ACHN (cell line): ENCODE results near the gene EHD4.
A peak's percentile ranks its signal among the peaks of the same experiment; 100 is the strongest.

ENCODE experiments used
- DNase-seq: peaks from one replicate; pipeline ENCODE4 v3.0.0-alpha.2; 2015
- in situ Hi-C: cut with HindIII; loops from 2 replicates; pipeline ENCODE4 v1.10.0; 2017; ENCODE audit warnings: low sequenced_read_pairs, low pct_ligation_motif_present, low pct_unique_long_range_greater_than_20kb

The EHD4 gene

GRCh38 chr15:41930221-41930866 is 42.0 kb downstream of the EHD4 start:
- peak; percentile 89 for DNase-seq
- in situ Hi-C loops = no loop called here

DNA sequence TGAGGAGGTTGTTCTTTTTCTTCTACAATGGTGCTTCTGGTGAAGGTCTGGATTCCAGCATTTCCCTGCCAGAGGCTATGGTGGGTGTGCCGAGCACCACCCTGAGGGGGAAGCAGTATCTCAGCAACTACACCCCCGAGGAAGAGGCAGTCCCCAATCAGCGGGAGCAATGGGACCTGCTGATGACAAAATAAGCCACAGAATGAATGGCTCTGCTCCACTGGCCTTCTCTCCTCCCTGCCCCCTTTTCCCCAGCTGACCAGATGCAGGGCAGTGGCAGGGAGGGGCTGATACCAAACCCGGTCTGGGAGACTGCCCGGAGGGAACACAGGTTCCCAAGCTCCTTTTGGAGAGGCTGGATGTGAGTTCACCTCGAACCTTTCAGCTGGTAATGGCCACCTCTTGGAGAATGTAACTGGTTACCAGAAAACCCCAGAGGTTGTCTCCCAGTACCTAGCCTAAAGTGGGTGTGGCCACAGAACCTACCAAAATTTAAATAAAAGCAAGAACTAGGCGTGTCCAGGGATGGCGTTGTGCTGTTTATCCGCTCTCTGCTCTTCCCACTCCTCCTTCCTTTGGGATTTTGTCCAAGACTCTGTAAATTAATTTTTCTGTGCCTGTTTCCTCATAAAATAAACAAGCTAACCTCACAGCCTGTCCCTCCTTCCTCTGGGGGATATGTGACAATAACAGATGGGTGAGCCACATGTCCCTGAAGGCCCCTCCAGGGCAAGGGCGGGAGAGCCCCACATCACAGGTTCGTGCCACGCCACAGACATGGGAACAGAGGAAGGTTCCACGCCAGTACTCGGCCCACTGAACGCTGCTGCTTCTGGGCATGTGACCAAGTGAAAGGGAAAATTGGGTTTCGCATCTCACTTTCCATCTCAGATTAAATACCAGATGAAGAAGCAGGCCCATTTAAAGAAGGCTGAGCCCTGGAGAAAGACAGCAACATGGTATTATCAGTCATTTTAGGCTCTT is 43.4 kb downstream of the EHD4 start:
- in situ Hi-C loops = no loop called here
- no peak for DNase-seq

GRCh38 chr15:41928100-41928499 is 44.3 kb downstream of the EHD4 start:
- DNase-seq = no peak
- in situ Hi-C loops = no loop called here

- no peak for DNase-seq
- in situ Hi-C loops = no loop called here
Observed at GRCh38 chr15:41927536-41927935, 44.8 kb downstream of the EHD4 start.

DNA sequence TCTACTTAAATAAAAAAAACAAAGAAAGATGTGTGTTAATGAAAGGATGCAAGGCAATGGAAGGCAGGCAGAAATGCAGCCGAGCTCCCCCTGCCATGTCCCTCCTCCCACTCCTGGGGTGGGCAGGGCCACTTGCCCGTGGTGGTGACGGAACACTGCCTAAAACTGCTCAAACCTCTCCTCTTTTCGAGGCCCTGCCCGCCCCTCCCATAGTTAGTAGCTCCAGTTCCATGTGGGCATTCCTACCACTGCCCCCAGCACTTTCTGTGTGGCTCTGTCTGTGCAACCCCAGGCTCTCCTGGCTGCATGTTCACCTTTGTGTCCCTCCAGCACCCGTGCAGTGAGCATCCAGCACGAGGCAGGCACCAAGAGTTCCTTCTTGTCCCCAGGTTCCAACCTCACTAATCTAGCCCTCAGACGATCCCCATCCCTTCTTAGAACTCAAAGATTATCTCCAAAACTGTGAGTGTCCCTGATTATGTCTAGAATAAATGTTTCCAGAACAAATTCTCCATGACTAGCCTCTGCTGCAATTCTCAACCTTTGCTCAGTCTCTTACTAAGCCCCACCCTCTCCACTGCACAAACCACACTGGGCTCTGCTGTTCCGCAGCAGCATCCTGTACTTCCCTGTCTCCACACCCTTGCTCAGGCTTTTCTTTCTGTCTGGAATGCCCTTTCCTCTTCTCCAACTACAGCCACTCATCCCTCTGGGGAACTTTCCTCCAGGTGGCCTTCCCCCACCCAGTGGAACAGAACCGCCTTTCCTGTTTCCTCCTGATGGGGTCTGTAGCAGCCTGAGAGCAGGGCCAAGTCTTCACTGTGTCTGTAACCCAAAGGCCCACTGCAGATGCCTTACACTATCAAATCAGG is 45.9 kb downstream of the EHD4 start:
- in situ Hi-C loops = no loop called here
- no peak for DNase-seq

DNA sequence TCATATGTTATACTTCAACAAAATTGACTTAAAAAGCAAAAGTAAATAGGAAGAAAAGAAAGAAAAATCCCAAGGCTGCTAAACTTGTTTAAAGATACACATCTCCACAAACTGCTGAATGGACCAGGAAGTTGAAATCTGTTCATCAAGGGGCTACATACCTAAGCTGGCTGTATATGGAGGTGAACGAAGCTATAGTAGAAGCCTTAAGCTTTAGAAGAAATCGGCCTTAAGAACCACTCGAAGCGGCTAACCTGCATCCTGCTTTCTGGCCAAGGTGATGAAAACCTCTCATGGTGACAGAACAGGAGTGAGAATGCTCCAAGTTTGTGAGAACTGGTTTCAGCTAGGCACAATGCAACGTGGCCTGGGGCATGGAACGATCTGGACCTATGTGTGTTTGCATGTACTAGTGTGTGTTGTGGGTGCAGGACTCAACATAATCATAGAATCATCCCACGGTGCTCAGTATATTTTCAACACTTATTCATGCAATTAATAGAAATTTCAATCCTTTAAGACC is 47.2 kb downstream of the EHD4 start:
- in situ Hi-C loops = no loop called here
- DNase-seq = no peak

DNA sequence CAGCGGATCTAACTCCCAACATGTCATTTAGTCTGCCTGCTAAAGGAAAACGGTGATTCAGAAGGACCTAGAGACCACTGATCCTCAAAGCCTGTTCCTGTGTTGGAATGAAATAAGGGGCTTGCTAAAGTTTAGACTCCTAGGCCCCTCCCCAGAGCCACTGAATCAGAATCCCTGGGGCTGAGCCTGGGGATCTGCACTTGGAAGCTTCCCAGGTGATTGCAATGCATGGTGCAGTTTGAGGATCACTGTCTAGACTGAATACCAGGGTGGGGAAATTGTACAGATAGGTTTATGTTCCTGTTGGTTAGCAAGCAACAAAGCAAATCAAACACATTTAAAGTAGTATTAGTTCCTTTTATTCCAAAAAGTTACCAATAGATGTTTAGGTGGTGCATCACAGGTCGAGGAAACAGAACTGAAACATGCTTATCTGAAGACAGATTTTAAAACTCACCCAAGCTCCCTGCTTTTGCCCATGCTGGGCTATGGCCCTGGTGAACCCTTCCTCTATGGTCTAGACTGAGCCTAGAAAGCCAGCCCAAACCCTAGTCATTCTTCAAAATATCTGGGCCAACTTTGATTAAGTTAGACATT is 48.9 kb downstream of the EHD4 start:
- DNase-seq = no peak
- in situ Hi-C loops = no loop called here

- no peak for DNase-seq
- in situ Hi-C loops = no loop called here
Observed at GRCh38 chr15:41922353-41922752, 50.0 kb downstream of the EHD4 start.

- no peak for DNase-seq
- in situ Hi-C loops = no loop called here
Observed at GRCh38 chr15:41921639-41922038, 50.7 kb downstream of the EHD4 start.

- no peak for DNase-seq
- in situ Hi-C loops = no loop called here
Observed at GRCh38 chr15:41921167-41921566, 51.2 kb downstream of the EHD4 start.

DNA sequence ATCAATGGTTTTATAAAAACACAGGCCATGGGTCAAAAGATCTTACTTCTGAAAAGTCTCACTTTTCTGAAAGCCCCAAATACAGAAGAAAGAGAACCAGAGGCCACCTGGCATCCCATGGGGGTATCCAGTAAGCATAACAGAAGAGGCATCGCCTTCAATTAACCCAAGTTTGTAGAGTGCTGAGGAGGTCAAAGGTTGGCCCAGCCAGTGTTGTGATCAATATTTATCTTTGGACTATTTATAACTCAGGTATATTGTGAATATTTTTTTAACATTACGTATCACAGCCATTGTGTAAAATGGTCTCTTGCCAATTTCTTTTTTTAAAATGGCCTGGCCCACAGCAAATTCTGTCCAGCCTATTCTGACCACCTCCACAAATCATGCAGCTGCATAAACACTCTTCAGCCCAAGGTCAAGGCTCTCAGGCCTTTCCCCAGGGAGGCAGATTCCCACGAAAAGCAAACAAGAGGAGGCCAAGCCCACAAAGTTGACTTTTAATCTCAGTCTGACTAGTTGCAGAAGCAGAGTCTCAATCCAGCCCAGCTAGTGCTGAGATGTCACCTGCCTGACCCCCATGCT is 52.3 kb downstream of the EHD4 start:
- no peak for DNase-seq
- in situ Hi-C loops = no loop called here

GRCh38 chr15:41919201-41919820 is 53.0 kb downstream of the EHD4 start:
- in situ Hi-C loops = no loop called here
- DNase-seq = no peak

DNA sequence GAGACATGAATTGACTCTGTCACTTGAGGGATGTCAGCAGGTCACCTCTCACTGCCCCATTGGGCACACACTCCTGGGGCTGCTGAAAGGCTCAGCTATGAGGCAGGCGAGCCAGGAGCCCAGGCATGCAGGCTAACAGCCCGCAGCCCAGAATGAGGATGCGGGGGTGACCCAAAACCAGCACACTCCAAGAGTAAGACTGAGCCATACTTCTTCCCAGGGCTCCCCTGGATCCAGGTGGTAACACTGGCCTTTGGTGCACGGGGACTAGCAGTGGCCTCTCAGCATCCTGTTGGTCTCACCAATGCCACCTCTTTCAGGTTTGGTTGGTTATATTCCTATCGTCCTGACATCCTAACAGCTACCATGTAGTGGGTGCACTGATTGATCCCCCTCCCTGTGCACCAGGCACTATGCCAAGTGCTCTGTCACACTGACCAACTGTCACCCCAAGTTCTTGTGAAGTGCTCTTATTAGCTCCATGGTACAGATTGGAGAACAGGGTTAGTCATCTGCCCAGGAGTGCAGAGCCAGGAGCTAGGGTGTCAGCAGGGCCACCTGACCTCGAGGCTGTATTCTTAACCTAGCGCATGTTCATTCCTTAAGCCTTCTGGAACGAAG is 53.7 kb downstream of the EHD4 start:
- DNase-seq = no peak
- in situ Hi-C loops = no loop called here

- in situ Hi-C loops = no loop called here
- DNase-seq = peak; percentile 41
Observed at GRCh38 chr15:41917767-41918430, 54.5 kb downstream of the EHD4 start.

DNA sequence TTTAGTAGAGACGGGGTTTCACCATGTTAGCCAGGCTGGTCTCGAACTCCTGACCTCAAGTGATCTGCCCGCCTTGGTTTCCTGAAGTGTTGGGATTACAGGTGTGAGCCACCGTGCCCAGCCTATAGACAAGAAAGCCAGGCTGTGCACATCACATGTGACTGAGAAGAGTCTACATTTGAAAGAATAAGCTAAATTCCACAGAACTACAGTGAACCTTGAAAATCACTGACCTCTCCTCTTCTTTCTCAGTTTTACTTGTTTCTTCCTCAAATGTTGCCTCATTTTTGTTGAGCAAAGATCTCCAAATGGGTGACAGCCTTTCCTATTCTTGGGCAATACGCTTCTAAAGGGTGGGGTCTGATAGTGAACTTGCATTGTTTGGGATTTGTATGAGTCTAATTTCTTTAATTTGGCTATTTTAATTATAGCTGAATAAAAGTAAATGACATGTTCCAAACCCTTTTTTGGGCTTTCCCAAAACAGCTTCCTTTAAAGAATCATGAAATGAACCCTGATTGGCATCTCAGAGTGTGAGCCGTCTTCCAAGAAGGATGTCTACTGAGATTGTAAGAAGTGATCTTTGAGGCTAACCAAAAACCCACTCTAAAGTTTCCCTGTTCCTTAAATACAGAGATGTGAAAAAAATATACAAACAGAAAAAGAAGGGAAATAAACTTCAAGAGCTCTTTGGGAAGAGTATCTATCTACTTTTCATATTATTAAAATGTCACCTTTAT is 56.9 kb downstream of the EHD4 start:
- no peak for DNase-seq
- in situ Hi-C loops = no loop called here

DNA sequence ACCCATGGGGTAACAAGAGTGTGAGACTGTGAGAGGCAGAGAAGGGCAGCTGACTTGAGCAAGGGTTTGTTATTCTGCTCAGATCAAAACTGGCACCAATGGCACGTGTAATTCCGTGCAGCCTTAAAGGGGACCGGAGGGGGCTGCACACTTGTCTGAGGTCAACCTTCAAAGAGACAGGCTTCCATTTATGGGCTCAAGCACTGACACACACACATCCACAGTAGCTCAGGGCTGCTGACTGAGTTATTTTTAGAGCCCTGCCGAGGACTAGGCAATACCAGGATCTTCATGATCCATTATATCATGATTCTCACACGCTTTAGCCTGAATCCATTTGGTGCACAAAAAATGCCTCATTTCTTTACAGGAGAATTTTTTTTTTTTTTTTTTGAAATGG is 57.9 kb downstream of the EHD4 start:
- no peak for DNase-seq
- in situ Hi-C loops = no loop called here
